ENCODE measurements around the gene RHOBTB1. TPM values are rescaled to one million over a fixed set of nuclear protein-coding genes. Genes with fewer than 3 reads are reported as not detected.
"Not testable (repeated sequence)": the region's sequence is repeated elsewhere in the genome, so short reads cannot be mapped to it uniquely, and the experiment has no call there.

The RHOBTB1 gene
- total RNA-seq, 2 experiments from 2014 or later = not detected

GRCh38 chr10:60973086-60973485 is 29.1 kb upstream of the RHOBTB1 start:
- H3K79me2 ChIP-seq (ENCODE audit: insufficient read depth, low read depth, low read length) = no peaks in the 10 kb centered on the region
- no peak overlapping the region for H3K4me2 ChIP-seq (ENCODE audit: low read length)
- intact Hi-C loops (cut with micrococcal nuclease; ENCODE audit: unreplicated experiment) = no loop called here
- H2AFZ ChIP-seq (ENCODE audit: low read length) = no peak overlapping the region
- no peaks in the 10 kb centered on the region for H3K9me2 ChIP-seq (ENCODE audit: insufficient read depth, low read length)
- BruUV-seq (replicated peaks) = no TSS peak
- no peaks in the 10 kb centered on the region for H3K36me3 ChIP-seq (ENCODE audit: insufficient read depth, low read length)
- no peak overlapping the region for H3K4me3 ChIP-seq (ENCODE audit: low read depth, low read length, poor library complexity, severe bottlenecking)
- no peaks in the 10 kb centered on the region for H3K9me3 ChIP-seq (ENCODE audit: low read length)
- TF ChIP-seq CTCF (conservative IDR thresholded peaks at IDR 0.05; ENCODE audit: low read length) (no peak), EZH2phosphoT487 (IDR thresholded peaks at IDR 0.05; ENCODE audit: borderline replicate concordance, low read depth, low read length) (no peak)
- ChIA-PET POLR2A (no interaction called here), CTCF (ENCODE audit: unreplicated experiment) (no interaction called here)
- DNase-seq (ENCODE audit: low spot score) = no peak
- H3K4me1 ChIP-seq (ENCODE audit: insufficient read depth, low read length, poor library complexity, severe bottlenecking) = no peaks in the 10 kb centered on the region
- no peak overlapping the region for H3K27ac ChIP-seq (ENCODE audit: low read depth, low read length, poor library complexity, severe bottlenecking)
- no peaks in the 10 kb centered on the region for H4K20me1 ChIP-seq (ENCODE audit: insufficient read depth, low read length)

DNA sequence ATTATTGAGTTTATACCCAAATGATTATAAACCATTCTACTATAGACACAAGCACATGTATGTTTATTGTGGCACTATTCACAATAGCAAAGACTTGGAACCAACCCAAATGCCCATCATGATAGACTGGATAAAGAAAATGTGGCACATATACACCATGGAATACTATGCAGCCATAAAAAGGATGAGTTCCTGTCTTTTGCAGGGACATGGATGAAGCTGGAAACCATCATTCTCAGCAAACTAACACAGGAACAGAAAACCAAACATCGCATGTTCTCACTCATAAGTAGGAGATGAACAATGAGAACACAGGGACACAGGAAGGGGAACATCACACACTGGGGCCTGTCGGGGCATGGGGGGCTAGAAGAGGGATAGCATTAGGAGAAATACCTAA is 28.2 kb upstream of the RHOBTB1 start:
- H3K4me2 ChIP-seq (ENCODE audit: low read length); H3K36me3 ChIP-seq (ENCODE audit: insufficient read depth, low read length); H2AFZ ChIP-seq (ENCODE audit: low read length); POLR2A ChIA-PET; intact Hi-C loops (cut with micrococcal nuclease; ENCODE audit: unreplicated experiment); H3K27ac ChIP-seq (ENCODE audit: low read depth, low read length, poor library complexity, severe bottlenecking); H3K4me1 ChIP-seq (ENCODE audit: insufficient read depth, low read length, poor library complexity, severe bottlenecking); DNase-seq (ENCODE audit: low spot score); CTCF ChIA-PET (ENCODE audit: unreplicated experiment); H3K4me3 ChIP-seq (ENCODE audit: low read depth, low read length, poor library complexity, severe bottlenecking); H3K79me2 ChIP-seq (ENCODE audit: insufficient read depth, low read depth, low read length); H3K9me2 ChIP-seq (ENCODE audit: insufficient read depth, low read length); H4K20me1 ChIP-seq (ENCODE audit: insufficient read depth, low read length); BruUV-seq (replicated peaks); H3K9me3 ChIP-seq (ENCODE audit: low read length): not testable (repeated sequence)

- no peaks in the 10 kb centered on the region for H3K79me2 ChIP-seq (ENCODE audit: insufficient read depth, low read depth, low read length)
- POLR2A ChIA-PET = no interaction called here
- TF ChIP-seq EZH2phosphoT487 (IDR thresholded peaks at IDR 0.05; ENCODE audit: borderline replicate concordance, low read depth, low read length) (no peak), CTCF (conservative IDR thresholded peaks at IDR 0.05; ENCODE audit: low read length) (no peak)
- H3K4me1 ChIP-seq (ENCODE audit: insufficient read depth, low read length, poor library complexity, severe bottlenecking) = no peaks in the 10 kb centered on the region
- CTCF ChIA-PET (ENCODE audit: unreplicated experiment) = no interaction called here
- no peaks in the 10 kb centered on the region for H3K36me3 ChIP-seq (ENCODE audit: insufficient read depth, low read length)
- H3K9me2 ChIP-seq (ENCODE audit: insufficient read depth, low read length) = no peaks in the 10 kb centered on the region
- intact Hi-C loops (cut with micrococcal nuclease; ENCODE audit: unreplicated experiment) = no loop called here
- no TSS peak for BruUV-seq (replicated peaks)
- H2AFZ ChIP-seq (ENCODE audit: low read length) = no peak overlapping the region
- H3K9me3 ChIP-seq (ENCODE audit: low read length) = no peaks in the 10 kb centered on the region
- H3K4me2 ChIP-seq (ENCODE audit: low read length) = no peak overlapping the region
- DNase-seq (ENCODE audit: low spot score) = no peak
- H3K4me3 ChIP-seq (ENCODE audit: low read depth, low read length, poor library complexity, severe bottlenecking) = no peak overlapping the region
- no peak overlapping the region for H3K27ac ChIP-seq (ENCODE audit: low read depth, low read length, poor library complexity, severe bottlenecking)
- H4K20me1 ChIP-seq (ENCODE audit: insufficient read depth, low read length) = no peaks in the 10 kb centered on the region
Measured at GRCh38 chr10:60970526-60970925, 26.5 kb upstream of the RHOBTB1 start.

All from OCI-LY7 (cell line).